Heart left ventricle (tissue), 16 donors: ENCODE measurements around the gene UBASH3A. TPM values are rescaled to one million over a fixed set of nuclear protein-coding genes. Genes with fewer than 3 reads are reported as not detected.

ENCODE experiments used
- ATAC-seq, 4 donors: fragments of 200-7000 bp; cut with Tn5 transposase; one replicate each; pipeline ENCODE4 v1.9.1; 2020 to 2022; ENCODE audit warnings: moderate library complexity in 4 of 4, mild to moderate bottlenecking in 3 of 4, moderate number of reproducible peaks in 1 of 4
- DNase-seq, 5 donors: peaks; one replicate each; pipeline ENCODE4 v3.0.0-alpha.2; 2020
- H3K27ac ChIP-seq, 12 donors: fragments of 200-600 bp; sonication (generic) in 4 of 12; one replicate each; pipeline versions ENCODE4 v1.5.0 to v1.8.0; 2016 to 2022; ENCODE audit warnings: mild to moderate bottlenecking in 2 of 12
- H3K27me3 ChIP-seq, 9 donors: fragments of 200-600 bp; sonication (generic) in 2 of 9; one replicate each; pipeline versions ENCODE4 v1.5.1 to v1.8.0; 2016 to 2022; ENCODE audit warnings: mild to moderate bottlenecking in 3 of 9
- H3K36me3 ChIP-seq, 9 donors: fragments of 200-600 bp; sonication (generic) in 2 of 9; one replicate each; pipeline versions ENCODE4 v1.5.0 to v1.8.0; 2018 to 2022; ENCODE audit warnings: mild to moderate bottlenecking in 2 of 9
- H3K4me1 ChIP-seq, 12 donors: fragments of 200-600 bp; sonication (generic) in 4 of 12; one replicate each; pipeline versions ENCODE4 v1.5.0 to v1.8.0; 2016 to 2022; ENCODE audit warnings: mild to moderate bottlenecking in 3 of 12
- H3K4me3 ChIP-seq, 12 donors: fragments of 200-600 bp; sonication (generic) in 4 of 12; one replicate each; pipeline versions ENCODE4 v1.5.0 to v1.8.0; 2017 to 2022; ENCODE audit warnings: mild to moderate bottlenecking in 9 of 12, moderate library complexity in 4 of 12
- H3K9me3 ChIP-seq, 12 donors: fragments of 200-600 bp; sonication (generic) in 4 of 12; one replicate each; pipeline versions ENCODE4 v1.5.0 to v1.8.0; 2016 to 2022; ENCODE audit warnings: mild to moderate bottlenecking in 1 of 12
- CTCF ChIP-seq, 12 donors: fragments of 200-600 bp; sonication (generic) in 4 of 12; IDR thresholded peaks; one replicate each; pipeline versions ENCODE4 v1.5.0 to v1.8.0; 2018 to 2022; ENCODE audit warnings: antibody characterized with exemption in 12 of 12, mild to moderate bottlenecking in 5 of 12
- POLR2A ChIP-seq, 2 donors: fragments of 450-650 bp; IDR thresholded peaks; one replicate each; pipeline ENCODE4 v1.6.1; 2017; ENCODE audit warnings: antibody characterized with exemption in 2 of 2, mild to moderate bottlenecking in 2 of 2, moderate library complexity in 2 of 2
- WGBS, 4 donors: extraction: QIAGEN DNeasy Blood & Tissue Kit in 2 of 4; methylation state at CpG; one replicate each; pipeline versions ENCODE4 v1.1.5 to v1.1.7; 2013 to 2018; 5-methylcytosine and 5-hydroxymethylcytosine counted together
- intact Hi-C, 10 donors: fragments of 100-400 bp; cut with DNase I; formaldehyde crosslinking; loops; one replicate each; pipeline versions ENCODE4 v1.11.1 to v1.14.2; 2022
- polyA plus RNA-seq, 2 donors: library from polyadenylated mRNA; stranded (reverse); fragments of 200-250 nt; gene quantifications; one replicate each; pipeline ENCODE4 v1.2.3, GENCODE V29; 2013
- total RNA-seq, 9 donors: library from RNA; depleted of rRNA in 2 of 9; stranded (reverse); fragments of >200 nt in 2 of 9; fragmentation: NEBNext Ultra II Directional in 3 of 9; extraction: Animal tissue kit (Norgen Biotek cat#: 25700) in 3 of 9; gene quantifications; one replicate each; pipeline versions ENCODE4 v1.1.0 to v1.2.4, GENCODE V29; 2016 to 2023
- donor health status: ischemic (EF 13 %, LVEDD 7.1; RV severe dilation, severe dysfunction).
- donor health status: healthy with polysubstance abuse.
- donor health status: DM: no; HTN: yes; CAD: no.
- donor health status: DM: no; HTN: no; CAD: no.
- donor health status: ischemic (EF 25% LVEDD 6.9; RV normal size, moderate dysfunction).
- donor health status: ischemic (EF 25% LVEDD 5.7; RV mildly dilated, moderate dysfunction).
- donor health status: healthy.
- donor health status: DM: yes; HTN: yes; CAD: no.
- donor health status: ischemic (EF 35%, LVEDD 5.7; RV mildly dilated, moderate dysfunction).
- donor health status: nonischemic (EF 11% LVEDD 7.7; RV severe dilation, severe dysfunction).
- donor health status: DM: yes; HTN: yes; CAD: no.
- donor health status: PGD.
- donor health status: ischemic (EF 29% LVEDD 5.4; RV normal size, mild dysfunction).
- donor health status: nonischemic (EF 23%, LVEDD 6.1; RV moderate dilation, normal function).

Gene UBASH3A
- total and polyA plus RNA-seq, 11 donors = 0.04 to 2.4 (median 0.47) TPM; not detected in 7

GRCh38 chr21:42390696-42391095, 13.0 kb upstream of the UBASH3A start:
- Histone ChIP-seq H3K36me3 (no peaks in the 10 kb centered on the region), H3K27ac (no peak overlapping the region), H3K4me3 (no peak overlapping the region), H3K9me3 (peaks cover 0 to 3% (median 0%) of the 10 kb centered on the region in 12 donors), H3K4me1 (peaks cover 0 to 7% (median 0%) of the 10 kb centered on the region in 12 donors), H3K27me3 (peaks cover 0 to 11% (median 0%) of the 10 kb centered on the region in 9 donors)
- intact Hi-C loops = no loop called here
- WGBS, 4 donors = 66 to 75% (median 70%) methylated on average over 2 of the region's 2 CpGs
- TF ChIP-seq CTCF (IDR thresholded peaks at IDR 0.05) (no peak), POLR2A (IDR thresholded peaks at IDR 0.05) (no peak)
- no peak for DNase-seq
- no peak for ATAC-seq

- intact Hi-C loops = no loop called here
- no peak for TF ChIP-seq CTCF (IDR thresholded peaks at IDR 0.05)
- no peak for TF ChIP-seq POLR2A (IDR thresholded peaks at IDR 0.05)
- H3K27me3 ChIP-seq = peaks cover 0 to 11% (median 0%) of the 10 kb centered on the region in 9 donors
- H3K4me1 ChIP-seq = peaks cover 0 to 7% (median 0%) of the 10 kb centered on the region in 12 donors
- H3K36me3 ChIP-seq = no peaks in the 10 kb centered on the region
- H3K4me3 ChIP-seq = no peak overlapping the region
- H3K9me3 ChIP-seq = peaks cover 0 to 3% (median 0%) of the 10 kb centered on the region in 12 donors
- DNase-seq = peak in 1 of 5 donors; percentile 30
- 86 to 94% (median 91%) methylated on average over 5 of the region's 5 CpGs for WGBS, 4 donors
- H3K27ac ChIP-seq = no peak overlapping the region
- ATAC-seq = no peak
Measured at GRCh38 chr21:42391297-42391696, 12.4 kb upstream of the UBASH3A start.

- no peak for TF ChIP-seq POLR2A (IDR thresholded peaks at IDR 0.05)
- no peak for TF ChIP-seq CTCF (IDR thresholded peaks at IDR 0.05)
- H3K4me1 ChIP-seq = peaks cover 0 to 7% (median 0%) of the 10 kb centered on the region in 12 donors
- H3K9me3 ChIP-seq = peaks cover 0 to 3% (median 0%) of the 10 kb centered on the region in 12 donors
- H3K36me3 ChIP-seq = no peaks in the 10 kb centered on the region
- DNase-seq (peak in 1 of 5 donors; percentile 20), ATAC-seq (peak in 1 of 4 donors; percentile 69)
- intact Hi-C loops = no loop called here
- no peak overlapping the region for H3K4me3 ChIP-seq
- H3K27ac ChIP-seq = no peak overlapping the region
- 71 to 78% (median 73%) methylated on average over 17 of the region's 17 CpGs for WGBS, 4 donors
- H3K27me3 ChIP-seq = peaks cover 0 to 11% (median 0%) of the 10 kb centered on the region in 9 donors
Measured at GRCh38 chr21:42392731-42393442, 10.8 kb upstream of the UBASH3A start.

GRCh38 chr21:42393443-42393950, 10.2 kb upstream of the UBASH3A start:
- no peaks in the 10 kb centered on the region for H3K36me3 ChIP-seq
- intact Hi-C loops = no loop called here
- ATAC-seq = no peak

More at GRCh38 chr21:42393443-42393950, 10.2 kb upstream of the UBASH3A start:
- DNase-seq = no peak
- 74 to 77% (median 75%) methylated on average over 8 of the region's 8 CpGs for WGBS, 4 donors
- peaks cover 0 to 6% (median 0%) of the 10 kb centered on the region in 9 donors for H3K27me3 ChIP-seq
- peaks cover 0 to 7% (median 0%) of the 10 kb centered on the region in 12 donors for H3K4me1 ChIP-seq
- no peak overlapping the region for H3K27ac ChIP-seq
- H3K4me3 ChIP-seq = no peak overlapping the region
- no peak for TF ChIP-seq CTCF (IDR thresholded peaks at IDR 0.05)
- no peak for TF ChIP-seq POLR2A (IDR thresholded peaks at IDR 0.05)
- H3K9me3 ChIP-seq = peaks cover 0 to 3% (median 0%) of the 10 kb centered on the region in 12 donors
